GM12891 (cell line): ENCODE results near the gene STARD8.
"Not testable (repeated sequence)": the region's sequence is repeated elsewhere in the genome, so short reads cannot be mapped to it uniquely, and the experiment has no call there.

Experiments used
- DNase-seq: peaks from one replicate; pipeline ENCODE4 v3.0.0; 2011; ENCODE audit warnings: low spot score; ENCODE audit not compliant: insufficient read length
- FAIRE-seq: peaks from 2 replicates; lab custom pipeline; 2011; peaks lifted over from hg19 to GRCh38; lab: Jason Lieb, UNC
- PAX5 ChIP-seq: IDR thresholded peaks from 2 replicates; pipeline ENCODE4 v1.6.1; 2011; ENCODE audit warnings: low read length, moderate library complexity, mild to moderate bottlenecking; ENCODE audit not compliant: insufficient read depth, severe bottlenecking
- POLR2A ChIP-seq: IDR thresholded peaks from 2 replicates; pipeline ENCODE4 v1.6.1; 2011; ENCODE audit warnings: low read depth, low read length, control low read depth
- POLR2AphosphoS5 ChIP-seq: IDR thresholded peaks from 2 replicates; pipeline ENCODE4 v1.6.1; 2011; ENCODE audit warnings: low read depth, low read length, control low read depth
- POU2F2 ChIP-seq: IDR thresholded peaks from 2 replicates; pipeline ENCODE4 v1.6.1; 2011; ENCODE audit warnings: low read depth, mild to moderate bottlenecking, control low read depth, low read length, moderate library complexity
- SPI1 ChIP-seq: IDR thresholded peaks from 2 replicates; pipeline ENCODE4 v1.6.1; 2011; ENCODE audit warnings: low read depth, low read length, control low read depth
- TAF1 ChIP-seq: IDR thresholded peaks from 2 replicates; pipeline ENCODE4 v1.6.1; 2011; ENCODE audit warnings: low read depth, low read length, control low read depth

STARD8 gene

DNA sequence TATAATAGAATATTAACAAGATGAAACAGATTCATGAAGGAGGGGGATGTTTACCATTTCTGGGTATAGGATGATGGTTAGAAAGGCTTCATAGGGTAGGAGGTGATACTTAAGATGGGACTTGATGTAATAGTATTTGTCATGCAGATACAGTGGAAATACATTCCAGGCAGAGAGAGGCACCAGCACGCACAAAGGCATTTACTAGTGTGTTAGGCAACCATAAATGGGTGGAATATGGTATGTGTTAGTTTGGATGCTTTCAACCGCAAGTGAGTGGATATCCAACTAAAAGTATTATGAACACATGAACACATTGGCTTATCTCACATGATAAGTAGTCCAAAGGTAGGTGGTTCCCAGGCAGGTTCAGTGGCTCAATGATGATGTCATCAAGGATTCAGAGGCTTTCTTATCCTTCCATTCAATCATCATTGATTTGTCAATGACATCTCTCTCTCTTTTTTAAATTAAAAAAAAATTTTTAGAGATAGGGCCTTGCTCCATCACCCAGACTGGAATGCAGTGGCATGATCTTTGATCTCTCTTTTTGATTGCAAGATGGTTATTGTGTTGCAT, 12.7 kb upstream of the STARD8 start:
- TF ChIP-seq PAX5 (no peak), POU2F2 (no peak), SPI1 (no peak), TAF1 (no peak), POLR2A (no peak), POLR2AphosphoS5 (no peak)
- no peak for FAIRE-seq

DNA sequence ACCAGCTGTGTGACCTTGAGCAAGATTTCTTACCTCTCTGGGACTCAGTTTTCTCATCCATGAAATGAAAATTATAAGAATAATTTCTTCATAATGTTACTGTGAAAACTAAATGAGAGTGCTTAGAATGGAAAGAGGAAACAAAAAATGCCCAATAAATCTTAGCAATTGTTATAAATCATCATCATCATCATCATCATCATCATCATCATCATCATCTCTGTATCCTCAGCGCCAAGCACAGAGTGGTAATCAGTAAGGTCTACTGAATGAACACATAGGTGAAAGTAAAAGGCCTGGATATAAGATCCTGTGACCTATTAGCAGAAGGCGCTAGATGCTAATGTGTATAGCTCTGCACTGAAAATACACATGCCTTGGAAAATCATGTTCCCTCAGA, 6.8 kb upstream of the STARD8 start:
- DNase-seq (no peak), FAIRE-seq (no peak)
- TF ChIP-seq SPI1 = no peak
- no peak for TF ChIP-seq PAX5
- no peak for TF ChIP-seq TAF1
- TF ChIP-seq POLR2AphosphoS5 = no peak
- no peak for TF ChIP-seq POU2F2

More for the DNA sequence above, 12.7 kb upstream of the STARD8 start:
- DNase-seq = no peak

DNA sequence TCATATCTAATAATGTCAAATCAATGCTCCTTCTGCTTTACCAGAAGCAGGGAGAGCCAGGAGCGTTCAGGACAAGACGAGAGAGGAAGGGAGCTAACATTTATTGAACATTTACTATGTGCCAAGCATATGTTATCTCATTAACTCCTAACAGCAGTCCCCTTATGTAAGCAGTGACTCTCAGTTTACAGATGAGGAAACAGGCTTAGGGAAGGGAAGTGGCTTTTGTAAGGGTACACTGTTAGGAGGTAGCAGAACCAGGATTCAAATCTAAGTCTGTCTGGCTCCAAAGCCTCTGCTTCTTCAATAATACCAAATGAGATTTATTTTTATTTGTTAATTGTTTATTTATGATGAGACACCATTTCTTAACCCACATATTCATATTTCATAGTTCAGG, 2.6 kb upstream of the STARD8 start:
- TF ChIP-seq SPI1 = no peak
- TF ChIP-seq PAX5 = no peak
- FAIRE-seq (no peak), DNase-seq (no peak)

DNA sequence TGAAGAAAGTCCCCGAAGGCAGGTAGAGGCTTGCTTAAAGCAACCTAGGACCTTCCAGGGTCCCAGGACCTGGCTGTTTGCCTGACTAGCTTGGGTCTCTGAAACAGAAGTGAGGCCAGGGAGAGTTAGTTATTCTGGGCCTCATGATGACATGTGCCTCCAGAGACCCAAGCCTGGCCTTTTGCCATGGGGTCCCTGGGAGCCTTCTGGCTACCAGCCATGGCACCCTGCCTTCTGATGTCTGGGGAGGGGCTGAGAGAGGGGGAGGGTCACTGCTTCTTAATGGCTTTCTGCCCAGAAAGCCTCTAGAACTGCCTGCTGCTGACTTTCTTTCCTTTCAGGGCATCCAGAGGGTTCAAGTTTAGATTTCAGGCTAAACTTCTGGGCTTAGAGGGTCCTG, 1.0 kb upstream of the STARD8 start:
- no peak for FAIRE-seq
- no peak for TF ChIP-seq POLR2A
- TF ChIP-seq POU2F2 = no peak
- no peak for TF ChIP-seq POLR2AphosphoS5
- no peak for TF ChIP-seq SPI1
- no peak for TF ChIP-seq PAX5
- TF ChIP-seq TAF1 = no peak
- no peak for DNase-seq

- no peak for FAIRE-seq
- TF ChIP-seq TAF1 = no peak
- no peak for TF ChIP-seq POU2F2
- TF ChIP-seq SPI1 = no peak
- no peak for TF ChIP-seq POLR2AphosphoS5
- no peak for TF ChIP-seq POLR2A
- no peak for TF ChIP-seq PAX5
- no peak for DNase-seq
Observed at GRCh38 chrX:68648960-68649359, 1.5 kb downstream of the STARD8 start.

DNA sequence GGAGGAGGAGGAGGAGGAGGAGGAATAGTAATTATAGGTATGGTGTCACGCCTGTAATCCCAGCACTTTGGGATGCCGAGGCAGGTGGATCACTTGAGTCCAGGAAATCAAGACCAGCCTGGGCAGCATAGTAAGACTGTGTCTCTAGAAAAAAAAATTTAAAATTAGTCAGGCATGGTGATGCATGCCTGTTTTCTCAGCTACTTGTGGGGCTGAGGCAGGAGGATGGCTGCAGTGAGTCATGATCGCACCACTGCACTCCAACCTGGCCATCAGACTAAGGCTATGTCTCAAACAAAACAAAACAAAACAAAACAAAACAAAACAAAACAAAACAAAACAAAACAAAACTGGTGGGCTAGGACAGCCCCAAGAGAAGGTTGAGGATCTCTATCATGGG, 3.0 kb downstream of the STARD8 start:
- DNase-seq (no peak), FAIRE-seq (no peak)
- TF ChIP-seq POLR2AphosphoS5 (no peak), POLR2A (no peak), SPI1 (no peak), POU2F2 (no peak)

DNA sequence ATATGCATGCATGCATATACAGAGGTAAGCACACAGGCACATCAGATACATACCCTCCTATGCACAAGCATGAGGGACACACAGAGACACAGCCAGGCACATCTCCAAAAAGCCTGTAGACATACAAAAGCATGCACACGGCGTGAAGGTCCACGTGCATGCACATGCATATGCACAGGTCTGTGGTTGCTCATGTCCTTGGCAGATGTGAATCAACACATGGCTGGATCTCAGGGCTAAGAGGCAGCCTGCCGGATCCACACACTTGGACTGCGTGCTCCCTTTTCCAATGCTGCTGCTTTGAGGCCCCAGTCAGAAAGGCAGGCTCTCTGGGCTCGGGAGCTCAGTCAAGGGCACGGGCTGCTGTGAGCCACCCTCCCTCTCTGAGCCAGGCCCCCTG, 3.6 kb downstream of the STARD8 start:
- TF ChIP-seq TAF1 (no peak), POLR2A (no peak), POLR2AphosphoS5 (no peak), SPI1 (no peak), POU2F2 (no peak), PAX5 (no peak)
- FAIRE-seq = no peak
- no peak for DNase-seq

DNA sequence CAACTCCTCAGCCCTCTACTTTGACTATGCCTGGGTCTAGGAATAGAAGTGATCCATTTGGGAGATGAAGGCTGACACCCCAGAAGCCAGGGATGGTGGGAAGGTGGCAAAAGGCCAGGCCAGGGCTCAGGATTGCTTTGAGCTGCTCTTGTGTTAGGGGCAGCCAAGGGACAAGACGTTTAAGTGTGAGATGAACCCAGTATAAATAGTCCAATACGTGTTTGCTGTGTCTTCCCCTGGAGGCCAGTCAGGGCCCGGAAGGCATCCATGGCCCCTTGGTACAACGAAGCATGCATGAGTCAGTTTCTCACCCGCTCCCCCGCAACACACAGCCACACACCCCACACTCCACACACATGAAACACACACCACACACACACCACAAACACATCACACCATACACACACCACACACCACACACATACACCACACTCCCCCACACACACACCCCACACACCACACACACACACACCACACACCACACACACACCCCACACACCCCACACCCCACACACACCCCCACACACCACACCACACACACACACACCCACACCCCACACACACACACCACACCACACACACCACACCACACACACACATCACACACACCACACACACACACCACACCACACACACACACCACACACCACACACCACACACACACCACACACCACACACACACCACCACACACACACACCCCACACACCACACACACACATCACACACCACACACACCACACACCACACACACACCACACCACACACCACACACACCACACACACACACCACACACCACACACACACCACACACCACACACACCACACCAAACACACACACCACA, 5.1 kb downstream of the STARD8 start:
- no peak for TF ChIP-seq POU2F2
- no peak for TF ChIP-seq SPI1
- TF ChIP-seq POLR2AphosphoS5 = no peak
- TF ChIP-seq PAX5 = no peak
- no peak for TF ChIP-seq POLR2A
- no peak for TF ChIP-seq TAF1
- no peak for DNase-seq
- no peak for FAIRE-seq

GRCh38 chrX:68654693-68655092, 7.2 kb downstream of the STARD8 start:
- TF ChIP-seq POU2F2 (no peak), TAF1 (no peak), SPI1 (no peak), PAX5 (no peak), POLR2AphosphoS5 (no peak), POLR2A (no peak)
- no peak for FAIRE-seq
- no peak for DNase-seq

- FAIRE-seq, DNase-seq: not testable (repeated sequence)
Observed at GRCh38 chrX:68656473-68656872, 9.0 kb downstream of the STARD8 start.

DNA sequence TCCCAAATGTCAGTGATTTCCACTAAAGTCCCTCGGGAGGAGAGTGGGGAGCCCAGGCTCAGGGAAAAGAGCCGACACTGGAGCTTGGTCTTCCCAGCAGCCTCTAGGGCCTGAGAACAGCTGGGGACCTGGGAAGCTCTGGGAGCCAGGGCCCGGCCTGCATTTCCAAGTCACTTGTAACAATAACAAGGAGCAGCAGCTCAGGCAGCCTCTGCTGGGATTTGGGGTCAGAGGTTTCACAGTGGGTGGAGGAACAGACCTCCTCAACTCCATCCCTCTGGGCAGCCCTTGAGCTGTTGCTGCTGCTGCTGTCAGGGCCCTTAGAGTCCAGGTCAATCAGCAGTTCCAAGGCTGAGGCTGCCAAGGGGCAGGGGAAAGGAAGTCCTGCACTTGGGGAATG, 11.1 kb downstream of the STARD8 start:
- no peak for FAIRE-seq
- no peak for TF ChIP-seq POLR2AphosphoS5
- DNase-seq = no peak
